Mammary epithelial cell (primary cell): ENCODE measurements around the gene ZNF462.

ENCODE experiments used
- EZH2 ChIP-seq: IDR thresholded peaks from 2 replicates; pipeline ENCODE4 v1.6.1; 2012; ENCODE audit warnings: low read length, inconsistent platforms, borderline replicate concordance
- TF ChIP-seq, protein P1 (sequence below), 2 donors: IDR thresholded peaks in 1 of 2; conservative IDR thresholded peaks in 1 of 2; 2 replicates each; pipeline ENCODE4 v1.5.1; 2011 to 2012; ENCODE audit warnings: inconsistent platforms in 2 of 2, low read length in 2 of 2, mild to moderate bottlenecking in 2 of 2, control low read depth in 1 of 2, low read depth in 1 of 2; ENCODE audit not compliant: insufficient read depth in 1 of 2; ENCODE audit errors: extremely low read depth in 1 of 2

DNA sequence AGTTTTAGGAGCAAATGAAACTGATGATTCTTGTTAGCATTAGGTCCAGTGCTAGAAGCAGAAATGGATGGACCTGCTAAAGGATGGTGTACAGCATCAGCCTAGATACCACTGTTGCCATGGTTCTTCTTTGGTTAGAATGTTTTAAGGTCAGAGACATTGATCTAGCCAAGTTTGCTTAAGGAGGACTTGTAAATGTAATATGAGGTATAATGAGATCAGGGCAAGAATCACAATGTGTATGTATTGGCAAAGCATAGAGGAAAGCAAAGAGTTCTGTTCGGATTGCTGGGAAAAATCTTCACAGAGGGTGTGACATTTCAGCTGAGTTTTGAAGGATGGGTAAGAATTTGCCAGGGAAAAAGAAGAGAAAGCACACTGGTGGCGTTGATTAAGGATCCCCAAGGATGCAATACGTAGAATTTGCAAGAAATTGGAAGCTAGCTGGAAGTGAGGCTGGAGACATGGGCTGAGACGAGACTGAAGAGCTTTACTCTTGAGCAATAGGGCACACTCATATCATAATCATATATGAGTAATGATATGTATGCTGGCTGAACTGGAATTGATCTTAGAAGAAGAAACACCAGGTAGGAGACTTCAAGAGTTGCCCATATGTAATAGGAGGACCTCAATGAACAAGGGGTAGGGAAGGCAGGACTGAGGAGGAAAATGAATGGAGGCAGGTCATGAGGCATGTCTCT, 102.0 kb downstream of the ZNF462 start:
- TF ChIP-seq, protein P1, sequence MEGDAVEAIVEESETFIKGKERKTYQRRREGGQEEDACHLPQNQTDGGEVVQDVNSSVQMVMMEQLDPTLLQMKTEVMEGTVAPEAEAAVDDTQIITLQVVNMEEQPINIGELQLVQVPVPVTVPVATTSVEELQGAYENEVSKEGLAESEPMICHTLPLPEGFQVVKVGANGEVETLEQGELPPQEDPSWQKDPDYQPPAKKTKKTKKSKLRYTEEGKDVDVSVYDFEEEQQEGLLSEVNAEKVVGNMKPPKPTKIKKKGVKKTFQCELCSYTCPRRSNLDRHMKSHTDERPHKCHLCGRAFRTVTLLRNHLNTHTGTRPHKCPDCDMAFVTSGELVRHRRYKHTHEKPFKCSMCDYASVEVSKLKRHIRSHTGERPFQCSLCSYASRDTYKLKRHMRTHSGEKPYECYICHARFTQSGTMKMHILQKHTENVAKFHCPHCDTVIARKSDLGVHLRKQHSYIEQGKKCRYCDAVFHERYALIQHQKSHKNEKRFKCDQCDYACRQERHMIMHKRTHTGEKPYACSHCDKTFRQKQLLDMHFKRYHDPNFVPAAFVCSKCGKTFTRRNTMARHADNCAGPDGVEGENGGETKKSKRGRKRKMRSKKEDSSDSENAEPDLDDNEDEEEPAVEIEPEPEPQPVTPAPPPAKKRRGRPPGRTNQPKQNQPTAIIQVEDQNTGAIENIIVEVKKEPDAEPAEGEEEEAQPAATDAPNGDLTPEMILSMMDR (conservative IDR thresholded peaks at IDR 0.05 in 1 of 2, IDR thresholded peaks at IDR 0.05 in 1 of 2; ENCODE audit: extremely low read depth in 1 of 2, insufficient read depth in 1 of 2, low read depth in 1 of 2, low read length in 2 of 2): no peak
- no peak for TF ChIP-seq EZH2
